NCI-H526 treated with DMSO at 0.1 percent for 48 hours (cell line): ENCODE measurements around the gene FMNL2.

Source experiments
- DNase-seq: peaks from one replicate; lab custom pipeline; 2025; lab: John Stamatoyannopoulos, UW

The FMNL2 gene

GRCh38 chr2:152556506-152556905, 221.5 kb downstream of the FMNL2 start:
- DNase-seq, result no peak

- DNase-seq, result no peak
Measured at GRCh38 chr2:152557273-152557888, 222.4 kb downstream of the FMNL2 start.

- peak; percentile 66 for DNase-seq
Measured at GRCh38 chr2:152558158-152558984, 223.4 kb downstream of the FMNL2 start.

GRCh38 chr2:152559008-152559407, 224.0 kb downstream of the FMNL2 start:
- peak; percentile 66 for DNase-seq

GRCh38 chr2:152560166-152560565, 225.2 kb downstream of the FMNL2 start:
- no peak for DNase-seq

- DNase-seq, result no peak
Measured at GRCh38 chr2:152560873-152561595, 226.1 kb downstream of the FMNL2 start.

GRCh38 chr2:152562198-152562884, 227.4 kb downstream of the FMNL2 start:
- DNase-seq, result no peak

- DNase-seq, result no peak
Measured at GRCh38 chr2:152563764-152564163, 228.8 kb downstream of the FMNL2 start.

- DNase-seq, result no peak
Measured at GRCh38 chr2:152564754-152565551, 230.0 kb downstream of the FMNL2 start.

- no peak for DNase-seq
Measured at GRCh38 chr2:152565884-152566727, 231.1 kb downstream of the FMNL2 start.

GRCh38 chr2:152566728-152567069, 231.7 kb downstream of the FMNL2 start:
- DNase-seq, result no peak

- DNase-seq, result no peak
Measured at GRCh38 chr2:152568531-152568930, 233.6 kb downstream of the FMNL2 start.

- no peak for DNase-seq
Measured at GRCh38 chr2:152569186-152569585, 234.2 kb downstream of the FMNL2 start.

- no peak for DNase-seq
Measured at GRCh38 chr2:152571048-152571766, 236.2 kb downstream of the FMNL2 start.

GRCh38 chr2:152572031-152572430, 237.1 kb downstream of the FMNL2 start:
- DNase-seq, result no peak

- DNase-seq, result no peak
Measured at GRCh38 chr2:152573168-152573567, 238.2 kb downstream of the FMNL2 start.

GRCh38 chr2:152577579-152577978, 242.6 kb downstream of the FMNL2 start:
- no peak for DNase-seq

GRCh38 chr2:152578573-152578972, 243.6 kb downstream of the FMNL2 start:
- DNase-seq, result no peak

- DNase-seq, result no peak
Measured at GRCh38 chr2:152580714-152581113, 245.7 kb downstream of the FMNL2 start.

- DNase-seq, result no peak
Measured at GRCh38 chr2:152581360-152581759, 246.4 kb downstream of the FMNL2 start.
